ENCODE data around the gene PPT2.
"Not testable (repeated sequence)": the region's sequence is repeated elsewhere in the genome, so short reads cannot be mapped to it uniquely, and the experiment has no call there.

Gene PPT2

GRCh38 chr6:32198866-32199265, 44.9 kb downstream of the PPT2 start:
- Histone ChIP-seq H3K4me3 (ENCODE audit: low read length in 2 of 2) (no peak overlapping the region), H3K27ac (ENCODE audit: low read length) (no peak overlapping the region), H3K36me3 (ENCODE audit: control insufficient read depth in 2 of 2, insufficient read depth in 2 of 2, low read length in 2 of 2) (no peaks in the 10 kb centered on the region), H3K9ac (ENCODE audit: low read length in 2 of 2) (no peak overlapping the region), H3K27me3 (ENCODE audit: control insufficient read depth in 1 of 2, insufficient read depth in 2 of 2, low read length in 2 of 2) (peaks cover 4 to 12% of the 10 kb centered on the region in 2 donors), H3K4me1 (ENCODE audit: control insufficient read depth, insufficient read depth, low read length) (peaks cover 25% of the 10 kb centered on the region), H3K9me3 (ENCODE audit: control insufficient read depth in 2 of 2, low read length in 2 of 2) (no peaks in the 10 kb centered on the region)

GRCh38 chr6:32200711-32201475, 47.0 kb downstream of the PPT2 start:
- Histone ChIP-seq H3K36me3 (ENCODE audit: control insufficient read depth in 2 of 2, insufficient read depth in 2 of 2, low read length in 2 of 2) (no peaks in the 10 kb centered on the region), H3K9me3 (ENCODE audit: control insufficient read depth in 2 of 2, low read length in 2 of 2) (no peaks in the 10 kb centered on the region), H3K9ac (ENCODE audit: low read length in 2 of 2) (no peak overlapping the region), H3K27me3 (ENCODE audit: control insufficient read depth in 1 of 2, insufficient read depth in 2 of 2, low read length in 2 of 2) (peaks cover 4 to 12% of the 10 kb centered on the region in 2 donors), H3K4me1 (ENCODE audit: control insufficient read depth, insufficient read depth, low read length) (peaks cover 13% of the 10 kb centered on the region), H3K27ac (ENCODE audit: low read length) (no peak overlapping the region), H3K4me3 (ENCODE audit: low read length in 2 of 2) (no peak overlapping the region)

GRCh38 chr6:32202186-32202585, 48.2 kb downstream of the PPT2 start:
- Histone ChIP-seq H3K4me1 (ENCODE audit: control insufficient read depth, insufficient read depth, low read length) (peaks cover 1% of the 10 kb centered on the region), H3K36me3 (ENCODE audit: control insufficient read depth in 2 of 2, insufficient read depth in 2 of 2, low read length in 2 of 2) (no peaks in the 10 kb centered on the region), H3K27me3 (ENCODE audit: control insufficient read depth in 1 of 2, insufficient read depth in 2 of 2, low read length in 2 of 2) (peaks cover 4 to 12% of the 10 kb centered on the region in 2 donors), H3K27ac (ENCODE audit: low read length) (no peak overlapping the region), H3K4me3 (ENCODE audit: low read length in 2 of 2) (no peak overlapping the region), H3K9ac (ENCODE audit: low read length in 2 of 2) (no peak overlapping the region), H3K9me3 (ENCODE audit: control insufficient read depth in 2 of 2, low read length in 2 of 2) (no peaks in the 10 kb centered on the region)

- no peaks in the 10 kb centered on the region for H3K36me3 ChIP-seq (ENCODE audit: control insufficient read depth in 2 of 2, insufficient read depth in 2 of 2, low read length in 2 of 2)
- no peak overlapping the region for H3K27ac ChIP-seq (ENCODE audit: low read length)
- no peaks in the 10 kb centered on the region for H3K9me3 ChIP-seq (ENCODE audit: control insufficient read depth in 2 of 2, low read length in 2 of 2)
- H3K27me3 ChIP-seq (ENCODE audit: control insufficient read depth in 1 of 2, insufficient read depth in 2 of 2, low read length in 2 of 2): peaks cover 4 to 12% of the 10 kb centered on the region in 2 donors
- H3K4me1 ChIP-seq (ENCODE audit: control insufficient read depth, insufficient read depth, low read length): no peaks in the 10 kb centered on the region
- H3K4me3 ChIP-seq (ENCODE audit: low read length in 2 of 2): no peak overlapping the region
- no peak overlapping the region for H3K9ac ChIP-seq (ENCODE audit: low read length in 2 of 2)
Measured at GRCh38 chr6:32203426-32204267, 49.7 kb downstream of the PPT2 start.

GRCh38 chr6:32204268-32204715, 50.4 kb downstream of the PPT2 start:
- H3K4me1 ChIP-seq (ENCODE audit: control insufficient read depth, insufficient read depth, low read length): no peaks in the 10 kb centered on the region

GRCh38 chr6:32208996-32209395, 55.1 kb downstream of the PPT2 start:
- Histone ChIP-seq H3K4me1 (ENCODE audit: control insufficient read depth, insufficient read depth, low read length) (no peaks in the 10 kb centered on the region), H3K9me3 (ENCODE audit: control insufficient read depth in 2 of 2, low read length in 2 of 2) (no peaks in the 10 kb centered on the region), H3K9ac (ENCODE audit: low read length in 2 of 2) (no peak overlapping the region), H3K36me3 (ENCODE audit: control insufficient read depth in 2 of 2, insufficient read depth in 2 of 2, low read length in 2 of 2) (no peaks in the 10 kb centered on the region), H3K27me3 (ENCODE audit: control insufficient read depth in 1 of 2, insufficient read depth in 2 of 2, low read length in 2 of 2) (no peaks in the 10 kb centered on the region), H3K4me3 (ENCODE audit: low read length in 2 of 2) (no peak overlapping the region), H3K27ac (ENCODE audit: low read length) (no peak overlapping the region)

More at GRCh38 chr6:32204268-32204715, 50.4 kb downstream of the PPT2 start:
- H3K36me3 ChIP-seq (ENCODE audit: control insufficient read depth in 2 of 2, insufficient read depth in 2 of 2, low read length in 2 of 2): no peaks in the 10 kb centered on the region
- peaks cover 4 to 12% of the 10 kb centered on the region in 2 donors for H3K27me3 ChIP-seq (ENCODE audit: control insufficient read depth in 1 of 2, insufficient read depth in 2 of 2, low read length in 2 of 2)
- H3K9ac ChIP-seq (ENCODE audit: low read length in 2 of 2): no peak overlapping the region
- no peak overlapping the region for H3K27ac ChIP-seq (ENCODE audit: low read length)
- no peaks in the 10 kb centered on the region for H3K9me3 ChIP-seq (ENCODE audit: control insufficient read depth in 2 of 2, low read length in 2 of 2)
- no peak overlapping the region for H3K4me3 ChIP-seq (ENCODE audit: low read length in 2 of 2)

- Histone ChIP-seq H3K27me3 (ENCODE audit: control insufficient read depth in 1 of 2, insufficient read depth in 2 of 2, low read length in 2 of 2) (no peaks in the 10 kb centered on the region), H3K9me3 (ENCODE audit: control insufficient read depth in 2 of 2, low read length in 2 of 2) (no peaks in the 10 kb centered on the region), H3K36me3 (ENCODE audit: control insufficient read depth in 2 of 2, insufficient read depth in 2 of 2, low read length in 2 of 2) (no peaks in the 10 kb centered on the region), H3K9ac (ENCODE audit: low read length in 2 of 2) (no peak overlapping the region), H3K4me1 (ENCODE audit: control insufficient read depth, insufficient read depth, low read length) (no peaks in the 10 kb centered on the region), H3K27ac (ENCODE audit: low read length) (no peak overlapping the region), H3K4me3 (ENCODE audit: low read length in 2 of 2) (no peak overlapping the region)
Measured at GRCh38 chr6:32210191-32210601, 56.3 kb downstream of the PPT2 start.

- not testable (repeated sequence) for H3K9me3 ChIP-seq (ENCODE audit: control insufficient read depth in 2 of 2, low read length in 2 of 2); H3K4me3 ChIP-seq (ENCODE audit: low read length in 2 of 2); H3K4me1 ChIP-seq (ENCODE audit: control insufficient read depth, insufficient read depth, low read length); H3K36me3 ChIP-seq (ENCODE audit: control insufficient read depth in 2 of 2, insufficient read depth in 2 of 2, low read length in 2 of 2); H3K9ac ChIP-seq (ENCODE audit: low read length in 2 of 2); H3K27me3 ChIP-seq (ENCODE audit: control insufficient read depth in 1 of 2, insufficient read depth in 2 of 2, low read length in 2 of 2); H3K27ac ChIP-seq (ENCODE audit: low read length)
Measured at GRCh38 chr6:32211432-32211831, 57.5 kb downstream of the PPT2 start.

GRCh38 chr6:32212076-32212760, 58.3 kb downstream of the PPT2 start:
- Histone ChIP-seq H3K4me1 (ENCODE audit: control insufficient read depth, insufficient read depth, low read length) (no peaks in the 10 kb centered on the region), H3K4me3 (ENCODE audit: low read length in 2 of 2) (no peak overlapping the region), H3K9ac (ENCODE audit: low read length in 2 of 2) (no peak overlapping the region), H3K27ac (ENCODE audit: low read length) (no peak overlapping the region), H3K27me3 (ENCODE audit: control insufficient read depth in 1 of 2, insufficient read depth in 2 of 2, low read length in 2 of 2) (no peaks in the 10 kb centered on the region), H3K36me3 (ENCODE audit: control insufficient read depth in 2 of 2, insufficient read depth in 2 of 2, low read length in 2 of 2) (no peaks in the 10 kb centered on the region), H3K9me3 (ENCODE audit: control insufficient read depth in 2 of 2, low read length in 2 of 2) (no peaks in the 10 kb centered on the region)
